GM12878 (cell line): ENCODE measurements around the gene BCO1. TPM values are rescaled to one million over a fixed set of nuclear protein-coding genes. Genes with fewer than 3 reads are reported as not detected.

Experiments
- ATAC-seq: fragments of 200-7000 bp; cut with Tn5 transposase; 3 replicates; pipeline ENCODE4 v1.9.1; 2020; ENCODE audit warnings: mild to moderate bottlenecking, moderate library complexity
- BruUV-seq: library from RNA; stranded (reverse); fragments of 400-500 nt; replicated peaks from 2 replicates; lab custom pipeline; 2021; lab: Mats Ljungman, UMichigan
- CTCF ChIA-PET: fragments of 300-600 bp; sonication (Branson Sonifier 250); formaldehyde crosslinking; extraction: SDS; loops from one replicate; lab custom pipeline; 2021; ENCODE audit warnings: inconsistent platforms; lab: Yijun Ruan, JAX
- POLR2A ChIA-PET: fragments of 350-600 bp; formaldehyde crosslinking; extraction: SDS; loops from one replicate; lab custom pipeline; 2021; ENCODE audit warnings: inconsistent platforms; lab: Charles Lee
- RAD21 ChIA-PET: fragments of 300-600 bp; sonication (Branson Sonifier 250); formaldehyde crosslinking; loops from one replicate; lab custom pipeline; 2023; ENCODE audit warnings: antibody characterized with exemption; ENCODE audit not compliant: unreplicated experiment; lab: Charles Lee
- SMC1A ChIA-PET: fragments of 300-600 bp; sonication (Branson Sonifier 250); formaldehyde crosslinking; loops from one replicate; lab custom pipeline; 2023; ENCODE audit not compliant: unreplicated experiment, uncharacterized antibody; lab: Charles Lee
- DNase-seq: peaks from one replicate; pipeline ENCODE4 v3.0.0-alpha.2; 2011; ENCODE audit warnings: low read depth, low spot score
- FAIRE-seq: peaks from 3 replicates; lab custom pipeline; 2011; peaks lifted over from hg19 to GRCh38; lab: Jason Lieb, UNC
- H2AFZ ChIP-seq: 2 replicates; pipeline ENCODE4 v1.6.0; 2011; ENCODE audit warnings: low read depth, low read length, control low read depth; ENCODE audit not compliant: control insufficient read depth
- H3K27ac ChIP-seq: 2 replicates; pipeline ENCODE4 v1.5.1; 2011; ENCODE audit warnings: control low read depth; ENCODE audit not compliant: control insufficient read depth, insufficient read depth
- H3K27me3 ChIP-seq, 2 experiments: replicated peaks in 1 of 2; 2 replicates each; pipeline versions ENCODE4 v1.6.0 to v1.6.1; 2011; ENCODE audit warnings: low read length in 1 of 2; ENCODE audit not compliant: control insufficient read depth in 2 of 2, insufficient read depth in 2 of 2
- H3K36me3 ChIP-seq, 2 experiments: 2 replicates each; pipeline ENCODE4 v1.5.1; 2011; ENCODE audit warnings: low read length in 1 of 2; ENCODE audit not compliant: control insufficient read depth in 2 of 2, insufficient read depth in 2 of 2
- H3K4me1 ChIP-seq: 2 replicates; pipeline ENCODE4 v1.6.1; 2011; ENCODE audit warnings: mild to moderate bottlenecking, low read length, moderate library complexity, mixed read lengths; ENCODE audit not compliant: control insufficient read depth, insufficient read depth
- H3K4me2 ChIP-seq: 2 replicates; pipeline ENCODE4 v1.6.0; 2011; ENCODE audit warnings: control low read depth; ENCODE audit not compliant: control insufficient read depth, insufficient read depth
- H3K4me3 ChIP-seq: fragments of 200-600 bp; sonication (generic); 2 replicates; pipeline ENCODE4 v1.5.1; 2016
- H3K79me2 ChIP-seq: 2 replicates; pipeline ENCODE4 v1.6.0; 2011; ENCODE audit warnings: low read length; ENCODE audit not compliant: control insufficient read depth, insufficient read depth
- H3K9ac ChIP-seq: 2 replicates; pipeline ENCODE4 v1.8.0; 2011; ENCODE audit warnings: low read length, control low read depth, mixed read lengths; ENCODE audit not compliant: control insufficient read depth, insufficient read depth
- H3K9me3 ChIP-seq: replicated peaks from 3 replicates; pipeline ENCODE4 v1.5.1; 2011; ENCODE audit warnings: mild to moderate bottlenecking, low read length; ENCODE audit not compliant: control insufficient read depth, insufficient read depth
- H4K20me1 ChIP-seq: 2 replicates; pipeline ENCODE4 v1.6.0; 2011; ENCODE audit not compliant: control insufficient read depth, insufficient read depth
- CBX5 ChIP-seq: sonication (generic); IDR thresholded peaks from 2 replicates; pipeline ENCODE4 v1.6.1; 2016; ENCODE audit warnings: low read depth, moderate library complexity, mild to moderate bottlenecking, inconsistent platforms
- CEBPZ ChIP-seq: fragments of 150-350 bp; IDR thresholded peaks from 2 replicates; pipeline ENCODE4 v1.6.1; 2016; ENCODE audit warnings: low read depth, low read length
- CHD1 ChIP-seq: IDR thresholded peaks from 2 replicates; pipeline ENCODE4 v1.6.1; 2012; ENCODE audit warnings: low read depth, low read length, improper control_type of control experiment
- HSF1 ChIP-seq: fragments of 150-350 bp; IDR thresholded peaks from 2 replicates; pipeline ENCODE4 v1.6.1; 2014; ENCODE audit warnings: mild to moderate bottlenecking, low read depth, low read length
- KLF5 ChIP-seq: fragments of 450-650 bp; IDR thresholded peaks from 2 replicates; pipeline ENCODE4 v1.6.1; 2014; ENCODE audit warnings: mild to moderate bottlenecking; ENCODE audit not compliant: partially characterized antibody
- MEF2B ChIP-seq: fragments of 450-650 bp; IDR thresholded peaks from 2 replicates; pipeline ENCODE4 v1.6.1; 2018; ENCODE audit warnings: mild to moderate bottlenecking, moderate library complexity; ENCODE audit not compliant: partially characterized antibody, poor library complexity, severe bottlenecking
- MXI1 ChIP-seq: fragments of 150-350 bp; IDR thresholded peaks from 2 replicates; pipeline ENCODE4 v1.6.1; 2011; ENCODE audit warnings: low read depth, mild to moderate bottlenecking, inconsistent platforms, low read length, improper control_type of control experiment
- POLR2AphosphoS2 ChIP-seq: IDR thresholded peaks from 2 replicates; pipeline ENCODE4 v1.6.1; 2011; ENCODE audit warnings: low read depth, mild to moderate bottlenecking, low read length, improper control_type of control experiment, moderate library complexity
- RBBP5 ChIP-seq: fragments of 200-600 bp; sonication (generic); conservative IDR thresholded peaks from 2 replicates; pipeline ENCODE4 v1.6.1; 2016
- SIN3A ChIP-seq: IDR thresholded peaks from 2 replicates; pipeline ENCODE4 v1.6.1; 2012; ENCODE audit warnings: low read depth, low read length, improper control_type of control experiment
- WGBS: methylation state at CpG from one replicate; pipeline ENCODE4 v1.1.6; 2016; ENCODE audit warnings: low lambda C conversion rate; ENCODE audit not compliant: insufficient replicate concordance, insufficient coverage; ENCODE audit errors: missing lambda C conversion rate; 5-methylcytosine and 5-hydroxymethylcytosine counted together
- in situ Hi-C: fragments of 300-500 bp; cut with MboI; formaldehyde crosslinking; loops from 9 replicates; pipeline ENCODE4 v1.14.3; 2018; ENCODE audit warnings: mixed read lengths
- intact Hi-C: fragments of 100-400 bp; cut with micrococcal nuclease; formaldehyde crosslinking; loops from one replicate; pipeline ENCODE4 v1.14.2; 2022; ENCODE audit not compliant: unreplicated experiment
- polyA plus RNA-seq, 11 experiments: library from polyadenylated mRNA; depleted of rRNA in 4 of 11; unstranded in 6 of 11; stranded (reverse) in 5 of 11; fragments of >200 nt; fragmentation: Nextera tagmentation in 4 of 11; fragmentation: Illumina TruSeq in 1 of 11; extraction: Ambion mirVana in 4 of 11; extraction: Trizol in 1 of 11; gene quantifications; 1 replicate in 1 of 11; 2 replicates in 10 of 11; pipeline versions ENCODE4 v1.2.1 to v1.2.3, GENCODE V29; 2011 to 2016; ENCODE audit warnings: inconsistent platforms in 2 of 11, missing spikeins in 2 of 11, low read depth in 1 of 11
- total RNA-seq, 4 experiments: library from RNA; depleted of rRNA in 3 of 4; stranded (reverse); fragments of >200 nt in 3 of 4; fragmentation: Illumina TruSeq in 1 of 4; extraction: Trizol in 1 of 4; gene quantifications; 2 replicates each; pipeline versions ENCODE4 v1.2.1 to v1.2.3, GENCODE V29; 2013 to 2021

Gene BCO1
- total and polyA plus RNA-seq, 10 of the 15 experiments (the other 5 are each of a cell fraction or from before 2014, with no cell fraction given) = 0.09 to 0.21 (median 0.14) TPM; not detected in 7

- TF ChIP-seq CHD1 (no peak), HSF1 (no peak), MXI1 (no peak), RBBP5 (no peak), CEBPZ (no peak)
Observed at GRCh38 chr16:81283044-81283443, 44.6 kb downstream of the BCO1 start (continued).

- in situ Hi-C loops = no loop called here
- 46% methylated on average over 8 of the region's 8 CpGs for WGBS
- Histone ChIP-seq H3K4me1 (no peaks in the 10 kb centered on the region), H3K9ac (no peak overlapping the region), H3K9me3 (no peaks in the 10 kb centered on the region), H3K27ac (no peak overlapping the region), H2AFZ (no peak overlapping the region), H3K79me2 (no peaks in the 10 kb centered on the region), H3K4me3 (no peak overlapping the region), H3K27me3 (no peaks in the 10 kb centered on the region; a peak in 3 of 4 replicates), H3K36me3 (no peaks in the 10 kb centered on the region), H4K20me1 (no peaks in the 10 kb centered on the region), H3K4me2 (no peak overlapping the region)
- ChIA-PET RAD21 (no interaction called here), POLR2A (no interaction called here), SMC1A (no interaction called here), CTCF (interaction anchor here (1.2 to 1.3 kb wide), 2 partner anchors 24 to 253 kb away, joined by 3 read pairs; no protein-coding TSS in a partner anchor)
- BruUV-seq = no TSS peak
- DNase-seq = no peak
- TF ChIP-seq SIN3A = no peak
- no peak for TF ChIP-seq CBX5
- TF ChIP-seq MEF2B = no peak
- no peak for TF ChIP-seq KLF5
- TF ChIP-seq POLR2AphosphoS2 = no peak
- ATAC-seq = no peak
- intact Hi-C loops = no loop called here
- no peak for FAIRE-seq
Observed at GRCh38 chr16:81284995-81285600, 46.6 kb downstream of the BCO1 start.
